HG03442 (cell line): Measurements from ENCODE around the gene CHAF1A.
A peak's percentile ranks its signal among the peaks of the same experiment; 100 is the strongest.

Source experiments
- ATAC-seq: cut with Tn5 transposase; IDR thresholded peaks from one replicate; pipeline ENCODE4 v1.9.1; 2021; ENCODE audit warnings: mild to moderate bottlenecking, moderate library complexity; ENCODE audit not compliant: unreplicated experiment

The CHAF1A gene

GRCh38 chr19:4452230-4452990 is 50.0 kb downstream of the CHAF1A start:
- ATAC-seq: no peak

GRCh38 chr19:4453232-4454179 is 51.1 kb downstream of the CHAF1A start:
- ATAC-seq: no peak

GRCh38 chr19:4454747-4455718 is 52.6 kb downstream of the CHAF1A start:
- ATAC-seq: no peak

- no peak for ATAC-seq
Observed at GRCh38 chr19:4455719-4456475, 53.5 kb downstream of the CHAF1A start.

GRCh38 chr19:4456476-4456842 is 54.0 kb downstream of the CHAF1A start:
- ATAC-seq: no peak

GRCh38 chr19:4456843-4457653 is 54.6 kb downstream of the CHAF1A start:
- ATAC-seq: peak; percentile 14

- peak; percentile 89 for ATAC-seq
Observed at GRCh38 chr19:4457654-4458395, 55.4 kb downstream of the CHAF1A start, which contains the start of gene UBXN6. Gene UBXN6, minus strand, starts transcription at chr19:4457794. Its CDS starts 97 bp downstream, at chr19:4457697.

GRCh38 chr19:4464815-4465581 is 62.6 kb downstream of the CHAF1A start:
- no peak for ATAC-seq

GRCh38 chr19:4467835-4468234 is 65.4 kb downstream of the CHAF1A start:
- ATAC-seq: no peak

GRCh38 chr19:4471403-4472173 is 69.1 kb downstream of the CHAF1A start:
- peak; percentile 81 for ATAC-seq

- peak; percentile 1 for ATAC-seq
Observed at GRCh38 chr19:4472174-4472974, 69.9 kb downstream of the CHAF1A start, which contains the start of gene HDGFL2. Gene HDGFL2, plus strand, starts transcription at chr19:4472297. Its CDS starts 54 bp downstream, at chr19:4472351.

GRCh38 chr19:4473011-4473762 is 70.7 kb downstream of the CHAF1A start:
- ATAC-seq: no peak

- no peak for ATAC-seq
Observed at GRCh38 chr19:4473763-4474513, 71.5 kb downstream of the CHAF1A start.

- no peak for ATAC-seq
Observed at GRCh38 chr19:4474514-4475022, 72.1 kb downstream of the CHAF1A start.
